ENCODE measurements around the gene ADGRG3. TPM values are rescaled to one million over a fixed set of nuclear protein-coding genes. Genes with fewer than 3 reads are reported as not detected.

ADGRG3 gene
- total and polyA plus RNA-seq, 9 of the 15 experiments (the other 6 are each of a cell fraction or from before 2014, with no cell fraction given), result 0.09 to 0.52 (median 0.14) TPM; not detected in 3

GRCh38 chr16:57669476-57670162 lies 1.5 kb downstream of the ADGRG3 start (continued):
- TF ChIP-seq CLOCK (CRISPR knock-in tag; IDR thresholded peaks at IDR 0.05; ENCODE audit: borderline replicate concordance), result no peak
- no peak for TF ChIP-seq ILK (tag; IDR thresholded peaks at IDR 0.05; ENCODE audit: borderline replicate concordance, low read depth)
- TF ChIP-seq, protein P1, sequence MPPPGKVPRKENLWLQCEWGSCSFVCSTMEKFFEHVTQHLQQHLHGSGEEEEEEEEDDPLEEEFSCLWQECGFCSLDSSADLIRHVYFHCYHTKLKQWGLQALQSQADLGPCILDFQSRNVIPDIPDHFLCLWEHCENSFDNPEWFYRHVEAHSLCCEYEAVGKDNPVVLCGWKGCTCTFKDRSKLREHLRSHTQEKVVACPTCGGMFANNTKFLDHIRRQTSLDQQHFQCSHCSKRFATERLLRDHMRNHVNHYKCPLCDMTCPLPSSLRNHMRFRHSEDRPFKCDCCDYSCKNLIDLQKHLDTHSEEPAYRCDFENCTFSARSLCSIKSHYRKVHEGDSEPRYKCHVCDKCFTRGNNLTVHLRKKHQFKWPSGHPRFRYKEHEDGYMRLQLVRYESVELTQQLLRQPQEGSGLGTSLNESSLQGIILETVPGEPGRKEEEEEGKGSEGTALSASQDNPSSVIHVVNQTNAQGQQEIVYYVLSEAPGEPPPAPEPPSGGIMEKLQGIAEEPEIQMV (tag; conservative IDR thresholded peaks at IDR 0.05; ENCODE audit: low read depth), result no peak
- TF ChIP-seq ATF4 (CRISPR knock-in tag; IDR thresholded peaks at IDR 0.05), result no peak
- TF ChIP-seq NFRKB (IDR thresholded peaks at IDR 0.05; ENCODE audit: low read depth), result no peak
- no peak for TF ChIP-seq ARID4B (CRISPR knock-in tag; IDR thresholded peaks at IDR 0.05)
- no peak for TF ChIP-seq CREM (IDR thresholded peaks at IDR 0.05; ENCODE audit: low read depth)
- TF ChIP-seq HSF4 (CRISPR knock-in tag; IDR thresholded peaks at IDR 0.05; ENCODE audit: borderline replicate concordance), result no peak
- no peak for TF ChIP-seq TSC22D4 (tag; IDR thresholded peaks at IDR 0.05)
- no peak for TF ChIP-seq MAFG (tag; conservative IDR thresholded peaks at IDR 0.05)
- TF ChIP-seq, protein P2, sequence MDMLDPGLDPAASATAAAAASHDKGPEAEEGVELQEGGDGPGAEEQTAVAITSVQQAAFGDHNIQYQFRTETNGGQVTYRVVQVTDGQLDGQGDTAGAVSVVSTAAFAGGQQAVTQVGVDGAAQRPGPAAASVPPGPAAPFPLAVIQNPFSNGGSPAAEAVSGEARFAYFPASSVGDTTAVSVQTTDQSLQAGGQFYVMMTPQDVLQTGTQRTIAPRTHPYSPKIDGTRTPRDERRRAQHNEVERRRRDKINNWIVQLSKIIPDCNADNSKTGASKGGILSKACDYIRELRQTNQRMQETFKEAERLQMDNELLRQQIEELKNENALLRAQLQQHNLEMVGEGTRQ (CRISPR knock-in tag; IDR thresholded peaks at IDR 0.05), result peak; percentile 5; the same call in 1 of the 2 replicates
- TF ChIP-seq USF1 (CRISPR knock-in tag; IDR thresholded peaks at IDR 0.05), result peak; percentile 37; the same call in 1 of the 2 replicates
- no peak for TF ChIP-seq DNMT1 (IDR thresholded peaks at IDR 0.05)
- TF ChIP-seq SLC30A9 (CRISPR knock-in tag; IDR thresholded peaks at IDR 0.05), result no peak
- peak; percentile 86 for TF ChIP-seq ZNF24 (IDR thresholded peaks at IDR 0.05)
- TF ChIP-seq PTRF (tag; IDR thresholded peaks at IDR 0.05), result no peak
- TF ChIP-seq ZNF146 (CRISPR knock-in tag; IDR thresholded peaks at IDR 0.05; ENCODE audit: unreplicated experiment), result no peak
